Mammary epithelial cell (primary cell): Measurements from ENCODE around the gene PRUNE2.

ENCODE experiments used
- CTCF ChIP-seq, 2 donors: IDR thresholded peaks in 1 of 2; conservative IDR thresholded peaks in 1 of 2; 2 replicates each; pipeline ENCODE4 v1.5.1; 2011 to 2012; ENCODE audit warnings: inconsistent platforms in 2 of 2, low read length in 2 of 2, mild to moderate bottlenecking in 2 of 2, control low read depth in 1 of 2, low read depth in 1 of 2; ENCODE audit not compliant: insufficient read depth in 1 of 2; ENCODE audit errors: extremely low read depth in 1 of 2
- EZH2 ChIP-seq: IDR thresholded peaks from 2 replicates; pipeline ENCODE4 v1.6.1; 2012; ENCODE audit warnings: low read length, inconsistent platforms, borderline replicate concordance

GRCh38 chr9:76828447-76828846, 77.5 kb downstream of the PRUNE2 start:
- TF ChIP-seq CTCF (conservative IDR thresholded peaks at IDR 0.05 in 1 of 2, IDR thresholded peaks at IDR 0.05 in 1 of 2; ENCODE audit: extremely low read depth in 1 of 2, insufficient read depth in 1 of 2, low read depth in 1 of 2, low read length in 2 of 2) (no peak), EZH2 (no peak)
